Measurements from ENCODE around the gene DKC1.
A peak's percentile ranks its signal among the peaks of the same experiment; 100 is the strongest.

DKC1 gene

DNA sequence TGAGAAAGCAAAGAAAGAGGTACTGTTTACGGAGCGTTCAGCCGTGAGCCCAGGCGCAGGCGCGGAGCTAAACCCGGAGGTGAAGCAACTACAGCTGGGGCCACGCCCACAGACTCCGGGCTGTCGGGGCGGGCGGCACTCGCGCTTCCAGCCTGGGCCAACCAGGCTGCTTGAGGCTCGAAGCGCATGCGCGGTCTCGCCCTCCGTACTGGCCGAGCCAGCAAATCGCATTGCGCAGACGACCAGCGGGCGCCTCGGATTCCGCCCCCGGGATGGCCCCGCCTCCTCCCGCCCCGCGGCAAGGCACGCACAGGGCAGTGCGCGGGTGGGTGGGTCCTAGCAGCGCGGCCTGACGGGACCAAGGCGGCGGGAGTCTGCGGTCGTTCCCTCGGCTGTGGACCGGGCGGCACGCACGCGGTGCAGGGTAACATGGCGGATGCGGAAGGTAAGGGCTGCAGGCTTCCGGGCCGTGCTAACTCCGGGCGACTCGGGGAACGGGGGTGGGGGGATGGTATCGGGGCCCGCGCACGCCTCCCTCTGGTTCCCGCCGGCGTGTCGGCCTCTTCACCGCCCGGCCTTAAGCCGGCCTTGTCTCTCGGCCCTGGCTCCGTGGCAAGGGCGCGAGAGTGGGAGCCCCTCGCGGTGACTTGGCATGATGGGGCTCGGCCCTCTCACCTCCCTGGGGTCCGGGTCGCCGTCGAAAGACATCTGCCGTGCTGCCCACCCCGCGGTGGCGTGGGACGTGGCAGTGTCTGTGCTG is at the start of gene DKC1 (continued):
- TF ChIP-seq ZNF132 (tag by site-specific recombination; IDR thresholded peaks at IDR 0.05; ENCODE audit: borderline replicate concordance) (no peak), ZNF2 (tag by site-specific recombination; IDR thresholded peaks at IDR 0.05) (0 out of 2 replicates have a peak, but pooled peaks have one; percentile 11), ZNF658 (tag by site-specific recombination; IDR thresholded peaks at IDR 0.05) (no peak), ZNF324 (tag by site-specific recombination; IDR thresholded peaks at IDR 0.05) (no peak; the same call in 1 of the 2 replicates), ZBTB49 (tag by site-specific recombination; IDR thresholded peaks at IDR 0.05; ENCODE audit: low read depth) (no peak), OSR2 (tag by site-specific recombination; IDR thresholded peaks at IDR 0.05) (no peak), ZNF416 (tag by site-specific recombination; IDR thresholded peaks at IDR 0.05) (no peak), ZNF169 (tag by site-specific recombination; IDR thresholded peaks at IDR 0.05) (no peak), ZNF426 (tag by site-specific recombination; IDR thresholded peaks at IDR 0.05) (no peak), ZBTB11 (tag by site-specific recombination; conservative IDR thresholded peaks at IDR 0.05; ENCODE audit: low read depth) (peak; percentile 88), ZNF354C (tag by site-specific recombination; IDR thresholded peaks at IDR 0.05; ENCODE audit: borderline replicate concordance, low read depth) (no peak), ZNF140 (tag by site-specific recombination; IDR thresholded peaks at IDR 0.05) (no peak), ZNF664 (tag by site-specific recombination; IDR thresholded peaks at IDR 0.05) (no peak), ZNF335 (tag by site-specific recombination; conservative IDR thresholded peaks at IDR 0.05) (no peak; the same call in none of the 2 replicates), ZNF501 (tag by site-specific recombination; IDR thresholded peaks at IDR 0.05) (peak; percentile 68), ZNF677 (tag by site-specific recombination; IDR thresholded peaks at IDR 0.05) (no peak), PATZ1 (tag by site-specific recombination; IDR thresholded peaks at IDR 0.05) (peak; percentile 71), ZNF211 (tag by site-specific recombination; IDR thresholded peaks at IDR 0.05; ENCODE audit: low read depth) (no peak), ZFHX2 (tag by site-specific recombination; conservative IDR thresholded peaks at IDR 0.05) (peak; percentile 78), ZEB2 (tag by site-specific recombination; IDR thresholded peaks at IDR 0.05) (peak; percentile 58; the same call in 1 of the 2 replicates), GFI1B (tag by site-specific recombination; IDR thresholded peaks at IDR 0.05) (no peak), ZNF549 (tag by site-specific recombination; IDR thresholded peaks at IDR 0.05) (no peak), ZNF221 (tag by site-specific recombination; IDR thresholded peaks at IDR 0.05; ENCODE audit: borderline replicate concordance) (no peak)
- TF ChIP-seq, protein P1, sequence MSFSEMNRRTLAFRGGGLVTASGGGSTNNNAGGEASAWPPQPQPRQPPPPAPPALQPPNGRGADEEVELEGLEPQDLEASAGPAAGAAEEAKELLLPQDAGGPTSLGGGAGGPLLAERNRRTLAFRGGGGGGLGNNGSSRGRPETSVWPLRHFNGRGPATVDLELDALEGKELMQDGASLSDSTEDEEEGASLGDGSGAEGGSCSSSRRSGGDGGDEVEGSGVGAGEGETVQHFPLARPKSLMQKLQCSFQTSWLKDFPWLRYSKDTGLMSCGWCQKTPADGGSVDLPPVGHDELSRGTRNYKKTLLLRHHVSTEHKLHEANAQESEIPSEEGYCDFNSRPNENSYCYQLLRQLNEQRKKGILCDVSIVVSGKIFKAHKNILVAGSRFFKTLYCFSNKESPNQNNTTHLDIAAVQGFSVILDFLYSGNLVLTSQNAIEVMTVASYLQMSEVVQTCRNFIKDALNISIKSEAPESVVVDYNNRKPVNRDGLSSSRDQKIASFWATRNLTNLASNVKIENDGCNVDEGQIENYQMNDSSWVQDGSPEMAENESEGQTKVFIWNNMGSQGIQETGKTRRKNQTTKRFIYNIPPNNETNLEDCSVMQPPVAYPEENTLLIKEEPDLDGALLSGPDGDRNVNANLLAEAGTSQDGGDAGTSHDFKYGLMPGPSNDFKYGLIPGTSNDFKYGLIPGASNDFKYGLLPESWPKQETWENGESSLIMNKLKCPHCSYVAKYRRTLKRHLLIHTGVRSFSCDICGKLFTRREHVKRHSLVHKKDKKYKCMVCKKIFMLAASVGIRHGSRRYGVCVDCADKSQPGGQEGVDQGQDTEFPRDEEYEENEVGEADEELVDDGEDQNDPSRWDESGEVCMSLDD (tag by site-specific recombination; IDR thresholded peaks at IDR 0.05): 0 out of 2 replicates have a peak, but pooled peaks have one; percentile 15
- TF ChIP-seq, protein P2, sequence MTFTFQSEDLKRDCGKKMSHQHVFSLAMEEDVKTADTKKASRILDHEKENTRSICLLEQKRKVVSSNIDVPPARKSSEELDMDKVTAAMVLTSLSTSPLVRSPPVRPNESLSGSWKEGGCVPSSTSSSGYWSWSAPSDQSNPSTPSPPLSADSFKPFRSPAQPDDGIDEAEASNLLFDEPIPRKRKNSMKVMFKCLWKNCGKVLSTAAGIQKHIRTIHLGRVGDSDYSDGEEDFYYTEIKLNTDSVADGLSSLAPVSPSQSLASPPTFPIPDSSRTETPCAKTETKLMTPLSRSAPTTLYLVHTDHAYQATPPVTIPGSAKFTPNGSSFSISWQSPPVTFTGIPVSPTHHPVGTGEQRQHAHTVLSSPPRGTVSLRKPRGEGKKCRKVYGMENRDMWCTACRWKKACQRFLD (tag by site-specific recombination; IDR thresholded peaks at IDR 0.05): peak; percentile 49; the same call in 1 of the 2 replicates
- TF ChIP-seq, protein P3, sequence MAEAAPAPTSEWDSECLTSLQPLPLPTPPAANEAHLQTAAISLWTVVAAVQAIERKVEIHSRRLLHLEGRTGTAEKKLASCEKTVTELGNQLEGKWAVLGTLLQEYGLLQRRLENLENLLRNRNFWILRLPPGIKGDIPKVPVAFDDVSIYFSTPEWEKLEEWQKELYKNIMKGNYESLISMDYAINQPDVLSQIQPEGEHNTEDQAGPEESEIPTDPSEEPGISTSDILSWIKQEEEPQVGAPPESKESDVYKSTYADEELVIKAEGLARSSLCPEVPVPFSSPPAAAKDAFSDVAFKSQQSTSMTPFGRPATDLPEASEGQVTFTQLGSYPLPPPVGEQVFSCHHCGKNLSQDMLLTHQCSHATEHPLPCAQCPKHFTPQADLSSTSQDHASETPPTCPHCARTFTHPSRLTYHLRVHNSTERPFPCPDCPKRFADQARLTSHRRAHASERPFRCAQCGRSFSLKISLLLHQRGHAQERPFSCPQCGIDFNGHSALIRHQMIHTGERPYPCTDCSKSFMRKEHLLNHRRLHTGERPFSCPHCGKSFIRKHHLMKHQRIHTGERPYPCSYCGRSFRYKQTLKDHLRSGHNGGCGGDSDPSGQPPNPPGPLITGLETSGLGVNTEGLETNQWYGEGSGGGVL (tag by site-specific recombination; IDR thresholded peaks at IDR 0.05): no peak
